IPS-15b (cell line): ENCODE data around the gene SSX2IP.

Experiments used
- H3K27me3 ChIP-seq: one replicate; pipeline ENCODE4 v1.6.1; 2013; ENCODE audit warnings: low read length; ENCODE audit not compliant: control insufficient read depth, insufficient read depth
- H3K36me3 ChIP-seq: one replicate; pipeline ENCODE4 v1.6.1; 2013; ENCODE audit warnings: low read length; ENCODE audit not compliant: control insufficient read depth, insufficient read depth
- H3K4me1 ChIP-seq: one replicate; pipeline ENCODE4 v1.6.1; 2013; ENCODE audit warnings: mild to moderate bottlenecking, low read length; ENCODE audit not compliant: control insufficient read depth, insufficient read depth
- H3K4me3 ChIP-seq: one replicate; pipeline ENCODE4 v1.5.1; 2013; ENCODE audit warnings: low read depth, low read length
- H3K9ac ChIP-seq: one replicate; pipeline ENCODE4 v1.6.1; 2013; ENCODE audit warnings: low read depth, mild to moderate bottlenecking, low read length
- H3K9me3 ChIP-seq: one replicate; pipeline ENCODE4 v1.6.1; 2013; ENCODE audit warnings: mild to moderate bottlenecking, low read length; ENCODE audit not compliant: control insufficient read depth, insufficient read depth

SSX2IP gene

GRCh38 chr1:84624876-84625275 lies 65.4 kb downstream of the SSX2IP start:
- H3K36me3 ChIP-seq, result no peaks in the 10 kb centered on the region
- H3K4me3 ChIP-seq, result no peak overlapping the region
- H3K9me3 ChIP-seq, result no peaks in the 10 kb centered on the region
- no peaks in the 10 kb centered on the region for H3K4me1 ChIP-seq
- no peaks in the 10 kb centered on the region for H3K27me3 ChIP-seq
- H3K9ac ChIP-seq, result no peak overlapping the region

DNA sequence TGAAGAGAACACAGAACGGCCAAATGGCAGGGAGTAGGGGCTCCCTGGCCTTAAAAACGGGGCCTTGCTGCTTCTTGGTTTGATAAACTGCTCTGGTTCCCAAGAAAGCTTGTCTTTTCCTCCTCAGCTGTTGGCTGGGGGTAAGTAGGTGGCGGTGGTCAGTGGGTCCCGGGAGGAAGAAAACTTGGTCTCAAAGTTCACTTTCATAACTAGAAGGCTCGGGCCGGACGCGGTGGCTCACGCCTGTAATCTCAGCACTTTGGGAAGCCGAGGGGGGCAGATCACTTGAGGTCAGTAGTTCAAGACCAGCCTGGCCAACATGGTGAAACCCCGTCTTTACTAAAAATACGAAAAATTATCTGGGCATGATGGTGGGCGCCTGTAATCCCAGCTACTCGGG lies 68.7 kb downstream of the SSX2IP start:
- Histone ChIP-seq H3K9ac (no peak overlapping the region), H3K4me3 (no peak overlapping the region), H3K4me1 (no peaks in the 10 kb centered on the region), H3K36me3 (no peaks in the 10 kb centered on the region), H3K9me3 (no peaks in the 10 kb centered on the region), H3K27me3 (no peaks in the 10 kb centered on the region)

- Histone ChIP-seq H3K4me3 (peak overlapping the region; percentile 76), H3K36me3 (no peaks in the 10 kb centered on the region), H3K4me1 (no peaks in the 10 kb centered on the region), H3K9me3 (no peaks in the 10 kb centered on the region), H3K27me3 (no peaks in the 10 kb centered on the region), H3K9ac (peak overlapping the region; percentile 66)
These were observed 69.4 kb downstream of the SSX2IP start for GRCh38 chr1:84620720-84621313.

DNA sequence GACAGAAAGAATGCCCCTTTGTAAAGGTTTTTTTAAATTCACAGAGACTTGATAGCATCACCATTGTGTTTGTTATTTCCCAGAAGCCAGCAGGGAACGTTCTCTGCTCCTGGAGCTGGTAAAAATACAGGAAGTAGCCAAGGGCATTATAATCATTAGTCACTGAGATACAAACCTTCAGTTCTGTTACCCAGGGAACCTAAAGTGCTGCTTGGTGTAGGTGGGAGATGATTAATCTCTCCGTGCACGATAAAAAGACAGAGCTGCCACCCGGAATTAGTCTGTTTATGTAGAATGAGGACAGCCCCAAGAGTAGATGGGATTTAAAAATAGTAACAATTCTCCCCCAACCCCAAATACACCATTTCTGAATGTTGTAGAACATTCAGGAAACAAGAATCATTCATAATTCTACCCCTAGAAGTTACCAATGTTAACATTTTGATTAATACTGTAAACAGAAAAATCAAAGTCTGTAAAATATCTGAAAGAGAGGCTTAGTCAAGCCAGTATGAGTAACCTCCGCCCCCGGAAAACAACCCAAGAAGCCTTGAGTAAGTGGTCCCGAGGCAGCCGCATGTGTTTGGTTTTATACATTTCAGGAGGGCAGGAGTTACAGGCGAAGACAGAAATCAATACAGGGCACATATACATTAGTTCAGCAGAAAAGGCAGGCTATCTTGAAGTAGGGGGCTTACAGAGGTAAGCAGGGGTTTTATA lies 70.7 kb downstream of the SSX2IP start:
- no peaks in the 10 kb centered on the region for H3K9me3 ChIP-seq
- H3K27me3 ChIP-seq, result no peaks in the 10 kb centered on the region
- H3K4me3 ChIP-seq, result no peak overlapping the region
- H3K9ac ChIP-seq, result no peak overlapping the region
- no peaks in the 10 kb centered on the region for H3K4me1 ChIP-seq
- H3K36me3 ChIP-seq, result no peaks in the 10 kb centered on the region

GRCh38 chr1:84617349-84617748 lies 72.9 kb downstream of the SSX2IP start:
- Histone ChIP-seq H3K4me1 (no peaks in the 10 kb centered on the region), H3K9me3 (peaks cover 7% of the 10 kb centered on the region), H3K4me3 (no peak overlapping the region), H3K36me3 (no peaks in the 10 kb centered on the region), H3K9ac (no peak overlapping the region), H3K27me3 (no peaks in the 10 kb centered on the region)

DNA sequence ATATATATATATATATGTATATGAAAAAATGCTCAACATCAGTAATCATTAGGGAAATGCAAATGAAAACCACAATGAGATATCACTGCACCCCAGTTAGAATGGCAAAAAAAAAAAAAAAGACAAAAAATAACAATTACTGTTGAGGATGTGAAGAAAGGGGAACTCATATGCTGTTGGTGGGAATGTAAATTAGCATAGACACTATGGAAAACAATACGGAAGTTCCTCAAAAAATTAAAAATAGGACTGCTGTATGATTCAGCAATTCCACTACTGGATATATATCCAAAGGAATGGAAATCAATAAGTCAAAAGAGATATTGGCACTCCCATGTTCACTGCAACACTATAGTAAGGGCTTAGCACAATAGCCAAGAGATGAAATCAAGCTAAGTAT lies 74.5 kb downstream of the SSX2IP start:
- no peaks in the 10 kb centered on the region for H3K36me3 ChIP-seq
- H3K9ac ChIP-seq, result no peak overlapping the region
- H3K9me3 ChIP-seq, result peaks cover 7% of the 10 kb centered on the region
- no peaks in the 10 kb centered on the region for H3K4me1 ChIP-seq
- H3K27me3 ChIP-seq, result no peaks in the 10 kb centered on the region
- H3K4me3 ChIP-seq, result no peak overlapping the region

GRCh38 chr1:84613887-84614286 lies 76.4 kb downstream of the SSX2IP start:
- H3K36me3 ChIP-seq, result no peaks in the 10 kb centered on the region
- no peaks in the 10 kb centered on the region for H3K27me3 ChIP-seq
- H3K4me3 ChIP-seq, result no peak overlapping the region
- H3K9ac ChIP-seq, result no peak overlapping the region
- H3K4me1 ChIP-seq, result no peaks in the 10 kb centered on the region
- H3K9me3 ChIP-seq, result peaks cover 7% of the 10 kb centered on the region

- H3K4me3 ChIP-seq, result no peak overlapping the region
- H3K4me1 ChIP-seq, result no peaks in the 10 kb centered on the region
- H3K9me3 ChIP-seq, result peaks cover 7% of the 10 kb centered on the region
- H3K27me3 ChIP-seq, result no peaks in the 10 kb centered on the region
- no peaks in the 10 kb centered on the region for H3K36me3 ChIP-seq
- H3K9ac ChIP-seq, result no peak overlapping the region
These were observed 77.2 kb downstream of the SSX2IP start for GRCh38 chr1:84613026-84613425.

- H3K27me3 ChIP-seq, result no peaks in the 10 kb centered on the region
- H3K36me3 ChIP-seq, result no peaks in the 10 kb centered on the region
- H3K9me3 ChIP-seq, result peaks cover 7% of the 10 kb centered on the region
- H3K4me1 ChIP-seq, result no peaks in the 10 kb centered on the region
- no peak overlapping the region for H3K9ac ChIP-seq
- no peak overlapping the region for H3K4me3 ChIP-seq
These were observed 78.5 kb downstream of the SSX2IP start for GRCh38 chr1:84611796-84612195.

DNA sequence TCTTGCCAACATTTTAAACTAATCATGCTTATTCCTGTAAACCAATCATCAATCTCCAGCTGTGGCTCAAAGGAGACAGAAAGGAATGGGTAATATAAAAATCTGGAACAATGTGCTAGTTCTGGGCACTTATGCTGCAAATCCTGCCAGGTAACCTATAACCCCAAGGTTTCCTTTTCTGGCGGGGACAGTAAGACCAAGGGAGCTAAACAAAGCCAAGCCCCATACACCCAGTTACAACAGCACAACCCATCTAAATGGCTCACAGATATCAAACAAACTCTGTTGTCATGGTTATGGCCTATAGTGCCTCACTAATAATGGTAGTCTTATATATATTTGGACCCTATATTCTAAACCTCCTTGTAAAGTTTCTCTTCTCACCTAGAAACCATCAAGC lies 79.2 kb downstream of the SSX2IP start:
- H3K36me3 ChIP-seq, result no peaks in the 10 kb centered on the region
- H3K9ac ChIP-seq, result no peak overlapping the region
- H3K9me3 ChIP-seq, result peaks cover 7% of the 10 kb centered on the region
- no peaks in the 10 kb centered on the region for H3K27me3 ChIP-seq
- no peaks in the 10 kb centered on the region for H3K4me1 ChIP-seq
- no peak overlapping the region for H3K4me3 ChIP-seq

- Histone ChIP-seq H3K4me3 (no peak overlapping the region), H3K9me3 (peaks cover 12% of the 10 kb centered on the region), H3K9ac (no peak overlapping the region), H3K4me1 (no peaks in the 10 kb centered on the region), H3K27me3 (no peaks in the 10 kb centered on the region), H3K36me3 (no peaks in the 10 kb centered on the region)
These were observed 83.3 kb downstream of the SSX2IP start for GRCh38 chr1:84606977-84607376.

DNA sequence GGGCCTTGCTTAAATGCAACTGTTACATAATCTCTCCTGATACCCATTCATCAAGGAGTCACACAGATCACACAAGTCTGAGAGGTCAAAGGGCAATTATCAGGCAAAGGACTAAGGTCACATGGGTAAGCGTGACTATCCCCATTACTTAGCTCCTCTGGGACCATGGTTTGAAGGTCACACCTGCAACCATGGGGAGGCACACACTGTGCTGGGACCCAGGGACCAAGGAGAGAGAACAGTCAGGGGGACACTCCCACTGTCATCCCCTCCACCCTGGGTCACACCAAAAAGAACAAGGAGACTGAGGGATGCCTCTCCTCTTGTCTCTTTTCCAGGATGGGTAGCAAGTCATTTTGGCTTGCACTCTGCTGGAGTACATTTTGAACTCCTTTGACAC lies 85.1 kb downstream of the SSX2IP start:
- no peaks in the 10 kb centered on the region for H3K4me1 ChIP-seq
- H3K4me3 ChIP-seq, result no peak overlapping the region
- peaks cover 12% of the 10 kb centered on the region for H3K9me3 ChIP-seq
- no peaks in the 10 kb centered on the region for H3K27me3 ChIP-seq
- H3K9ac ChIP-seq, result no peak overlapping the region
- no peaks in the 10 kb centered on the region for H3K36me3 ChIP-seq
